ENCODE data around the gene ZG16B. TPM values are rescaled to one million over a fixed set of nuclear protein-coding genes. Genes with fewer than 3 reads are reported as not detected.

Gene ZG16B, protein sequence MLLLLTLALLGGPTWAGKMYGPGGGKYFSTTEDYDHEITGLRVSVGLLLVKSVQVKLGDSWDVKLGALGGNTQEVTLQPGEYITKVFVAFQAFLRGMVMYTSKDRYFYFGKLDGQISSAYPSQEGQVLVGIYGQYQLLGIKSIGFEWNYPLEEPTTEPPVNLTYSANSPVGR
- not detected for total RNA-seq

DNA sequence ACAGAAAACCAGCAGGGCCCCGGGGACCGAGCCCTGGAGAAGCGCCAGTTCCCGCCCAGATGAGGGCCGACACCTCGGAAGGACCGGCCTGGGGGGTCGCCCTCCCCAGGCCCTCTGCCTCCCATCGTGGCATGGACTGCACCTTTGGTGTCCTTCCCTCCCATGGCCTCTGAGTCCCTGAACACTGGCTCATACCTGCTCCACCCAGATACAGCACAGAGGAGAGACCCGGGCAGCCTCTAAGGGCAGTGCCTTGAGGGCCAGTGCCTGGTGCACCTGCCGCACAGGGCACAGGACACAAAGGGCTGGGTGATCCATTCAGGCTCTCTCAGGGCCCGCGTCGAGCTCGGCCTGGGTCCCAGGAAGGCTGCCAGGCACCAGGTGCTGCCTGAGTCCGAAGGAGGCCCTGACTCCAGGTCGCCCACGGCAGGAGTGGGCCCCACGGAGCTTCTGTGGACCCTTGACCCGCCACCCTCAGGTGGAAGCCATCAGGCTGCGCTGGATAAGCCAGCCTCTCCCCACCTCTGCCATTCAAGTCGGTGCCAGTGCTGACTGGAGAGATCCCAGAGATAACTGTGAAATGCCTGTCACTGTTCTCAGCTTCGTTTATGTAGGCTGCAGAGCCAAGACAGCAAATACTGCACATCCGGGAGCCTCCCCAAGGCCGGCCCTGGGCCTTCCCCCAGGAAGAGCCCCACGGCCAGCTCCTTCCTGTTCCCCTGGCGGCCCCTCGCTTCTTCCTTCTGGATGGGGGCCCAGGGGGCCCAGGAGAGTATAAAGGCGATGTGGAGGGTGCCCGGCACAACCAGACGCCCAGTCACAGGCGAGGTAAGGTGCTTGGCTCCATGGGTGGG lies at the start of gene ZG16B:
Gene ZG16B, plus strand, starts transcription at position 803 of the 854 bp plus-strand sequence. CDS start 139 bp downstream, outside the sequence.

DNA sequence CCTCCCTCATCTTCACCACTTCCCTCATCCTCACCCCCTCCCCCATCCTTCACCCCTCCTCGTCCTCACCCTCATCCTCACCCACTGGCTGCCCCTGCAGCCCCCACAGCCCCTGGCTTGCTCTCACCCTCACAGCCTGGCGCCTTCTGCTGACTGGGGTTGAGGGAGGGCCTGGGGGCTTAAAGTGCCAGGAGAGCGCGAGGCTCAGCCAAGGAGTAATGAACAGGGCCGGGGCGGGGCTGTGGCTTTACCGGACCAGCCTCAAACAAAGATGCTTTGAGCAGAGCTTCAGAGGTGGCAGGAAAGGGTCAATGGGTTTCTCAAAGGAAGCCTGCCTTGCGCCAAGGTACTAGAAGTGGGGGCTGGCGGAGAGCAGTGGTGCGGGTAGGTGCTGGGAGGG lies 42.7 kb upstream of the ZG16B start, which contains the start of gene PRSS33:
Gene PRSS33, minus strand, starts transcription at position 155 of the 400 bp plus-strand sequence. CDS start 1,013 bp downstream, outside the sequence.

DNA sequence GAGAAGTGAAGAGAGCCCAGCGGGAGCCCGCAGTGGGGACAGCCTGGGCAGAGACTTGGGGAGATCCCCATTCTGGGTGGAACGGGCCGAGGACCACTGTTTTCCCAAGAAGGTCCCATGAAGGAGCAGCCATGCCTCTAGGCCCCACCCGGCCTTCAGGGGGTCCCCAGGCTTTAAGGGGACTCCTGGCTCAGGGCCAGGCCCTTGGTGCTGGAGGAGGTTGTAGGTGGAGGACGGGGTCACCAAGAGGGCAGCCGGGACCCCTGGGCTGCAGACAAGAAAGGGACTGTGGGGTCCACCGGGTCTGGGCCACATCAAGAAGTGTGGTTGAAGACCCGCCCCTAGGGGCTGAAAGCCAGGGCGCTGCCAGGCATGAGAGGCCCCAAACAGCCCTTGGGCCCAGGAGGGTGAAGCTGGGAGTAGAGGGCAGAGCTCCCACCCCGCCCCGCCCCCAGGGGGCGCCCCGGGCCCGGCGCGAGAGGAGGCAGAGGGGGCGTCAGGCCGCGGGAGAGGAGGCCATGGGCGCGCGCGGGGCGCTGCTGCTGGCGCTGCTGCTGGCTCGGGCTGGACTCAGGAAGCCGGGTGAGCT lies 13.3 kb upstream of the ZG16B start, which contains the start of gene PRSS21:
Gene PRSS21, plus strand, starts transcription at position 487 of the 589 bp plus-strand sequence. Its CDS starts 32 bp downstream, at position 519.

DNA sequence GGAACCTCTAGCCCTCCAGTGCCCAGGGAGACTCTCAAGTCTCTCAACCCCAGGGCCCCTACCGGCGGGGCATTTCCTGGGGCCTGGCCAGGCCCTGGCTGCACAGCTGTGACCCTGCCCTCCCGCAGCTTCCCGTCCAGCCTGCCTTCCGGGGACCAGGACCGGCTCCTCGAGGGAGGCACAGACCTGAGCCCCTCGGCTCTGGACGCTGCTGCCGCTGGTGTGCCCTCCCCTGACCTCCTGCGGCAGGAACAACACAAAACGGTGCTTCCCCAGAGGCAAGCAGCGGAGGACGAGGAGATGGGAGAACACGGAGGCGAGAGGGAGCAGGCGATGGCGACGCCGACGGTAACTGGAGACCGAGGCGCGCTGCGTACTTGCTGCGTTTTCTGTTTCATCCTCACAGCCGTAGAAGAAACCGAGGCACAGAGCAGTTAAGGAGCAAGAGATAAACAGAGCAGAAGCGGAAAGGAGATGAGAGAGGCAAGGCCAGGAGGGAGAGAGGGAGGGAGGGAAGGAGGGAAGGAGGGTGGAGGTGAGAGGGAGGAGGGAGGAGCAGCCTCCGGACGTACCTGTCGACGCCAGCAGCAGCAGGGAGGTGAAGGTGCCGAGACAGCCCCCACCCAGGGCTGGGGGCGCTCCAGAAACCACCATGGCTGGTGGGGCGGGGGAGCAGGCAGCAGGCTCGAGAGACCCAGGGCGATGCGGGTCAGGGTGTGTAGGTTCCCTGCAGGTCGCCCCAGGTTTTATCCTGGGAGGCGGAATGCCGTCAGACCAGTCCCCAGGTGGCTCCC lies 27.5 kb downstream of the ZG16B start, which contains the start of gene PRSS22:
Gene PRSS22, minus strand, starts transcription at position 720 of the 794 bp plus-strand sequence. Its CDS starts 66 bp downstream, at position 654.

Small RNAs within 50 kb of the gene (small RNA-seq; reads per million reads assigned to genes)
- gene SNORA3C (ENCODE audit: low replicate concordance), result not detected

Other genes with a start within 250 kb of the ZG16B start
- 27.9 TPM for gene KCTD5, start 147.8 kb upstream of the ZG16B start, total RNA-seq
- gene PRSS27, start 110.1 kb upstream of the ZG16B start, total RNA-seq, result 6.3 TPM
- gene SRRM2, start 77.7 kb upstream of the ZG16B start, total RNA-seq, result 135 TPM
- 82.9 TPM for gene ELOB, start 53.0 kb upstream of the ZG16B start, total RNA-seq
- not detected for gene PRSS33, start 42.7 kb upstream of the ZG16B start, total RNA-seq
- not detected for gene PRSS41, start 31.8 kb upstream of the ZG16B start, total RNA-seq
- gene PRSS21, start 13.1 kb upstream of the ZG16B start, total RNA-seq, result not detected
- not detected for gene PRSS22, start 27.9 kb downstream of the ZG16B start, total RNA-seq
- 39.4 TPM for gene FLYWCH2, start 52.9 kb downstream of the ZG16B start, total RNA-seq
- 25.0 TPM for gene FLYWCH1, start 81.6 kb downstream of the ZG16B start, total RNA-seq
- not detected for gene KREMEN2, start 134.0 kb downstream of the ZG16B start, total RNA-seq
- 20.3 TPM for gene PAQR4, start 139.0 kb downstream of the ZG16B start, total RNA-seq
- gene PKMYT1, start 150.1 kb downstream of the ZG16B start, total RNA-seq, result 5.9 TPM
- not detected for gene CLDN9, start 182.6 kb downstream of the ZG16B start, total RNA-seq
- 0.63 TPM for gene CLDN6, start 187.9 kb downstream of the ZG16B start, total RNA-seq
- gene TNFRSF12A, start 190.1 kb downstream of the ZG16B start, total RNA-seq, result not detected
- 17.2 TPM for gene HCFC1R1, start 193.6 kb downstream of the ZG16B start, total RNA-seq
- gene THOC6, start 193.7 kb downstream of the ZG16B start, total RNA-seq, result 4.4 TPM
- 0.31 TPM for gene BICDL2, start 206.6 kb downstream of the ZG16B start, total RNA-seq
- 0.63 TPM for gene MMP25, start 216.3 kb downstream of the ZG16B start, total RNA-seq
- 1.6 TPM for gene IL32, start 235.3 kb downstream of the ZG16B start, total RNA-seq